Activated T-cell treated with anti-CD3 and anti-CD28 coated beads, Interleukin-2, amount 50 U/mL, for 48 hours (primary cell): Measurements from ENCODE around the gene PSKH1.
"Not testable (repeated sequence)": the region's sequence is repeated elsewhere in the genome, so short reads cannot be mapped to it uniquely, and the experiment has no call there.

Source experiments
- DNase-seq, 2 experiments: peaks; one replicate each; pipeline ENCODE4 v3.0.0-alpha.2; 2020

PSKH1 gene

GRCh38 chr16:67892375-67892774, 679 bp upstream of the PSKH1 start:
- DNase-seq, result no peak

- no peak for DNase-seq
Measured at GRCh38 chr16:67893743-67894399, 817 bp downstream of the PSKH1 start.

- no peak for DNase-seq
Measured at GRCh38 chr16:67897231-67897630, 4.2 kb downstream of the PSKH1 start.

GRCh38 chr16:67901734-67902133, 8.7 kb downstream of the PSKH1 start:
- no peak for DNase-seq

GRCh38 chr16:67902831-67903230, 9.8 kb downstream of the PSKH1 start:
- DNase-seq, result no peak

GRCh38 chr16:67907397-67908180, 14.5 kb downstream of the PSKH1 start:
- DNase-seq, result no peak

- DNase-seq, result no peak
Measured at GRCh38 chr16:67909056-67909742, 16.1 kb downstream of the PSKH1 start.

- peak in 1 of 2 experiments; percentile 38 for DNase-seq
Measured at GRCh38 chr16:67910158-67910557, 17.1 kb downstream of the PSKH1 start.

GRCh38 chr16:67914758-67915495, 21.9 kb downstream of the PSKH1 start:
- no peak for DNase-seq

- not testable (repeated sequence) for DNase-seq
Measured at GRCh38 chr16:67915496-67915769, 22.4 kb downstream of the PSKH1 start.

GRCh38 chr16:67915831-67916723, 23.0 kb downstream of the PSKH1 start:
- no peak for DNase-seq

GRCh38 chr16:67917140-67917851, 24.2 kb downstream of the PSKH1 start:
- DNase-seq, result no peak

- peak; percentile 62 to 70 for DNase-seq
Measured at GRCh38 chr16:67917852-67918236, 24.8 kb downstream of the PSKH1 start.

- DNase-seq, result no peak
Measured at GRCh38 chr16:67919622-67920221, 26.7 kb downstream of the PSKH1 start.

- DNase-seq, result no peak
Measured at GRCh38 chr16:67922221-67922620, 29.2 kb downstream of the PSKH1 start.

GRCh38 chr16:67922740-67923139, 29.7 kb downstream of the PSKH1 start:
- DNase-seq, result no peak

GRCh38 chr16:67923414-67924116, 30.5 kb downstream of the PSKH1 start:
- no peak for DNase-seq

- DNase-seq, result no peak
Measured at GRCh38 chr16:67924140-67924906, 31.3 kb downstream of the PSKH1 start.

GRCh38 chr16:67926181-67926750, 33.2 kb downstream of the PSKH1 start:
- DNase-seq, result no peak
